GM20000 (cell line): ENCODE data around the gene RING1.
A peak's percentile ranks its signal among the peaks of the same experiment; 100 is the strongest.

ENCODE experiments used
- DNase-seq: peaks from one replicate; pipeline ENCODE4 v3.0.0; 2012; ENCODE audit warnings: low spot score
- CTCF ChIP-seq: IDR thresholded peaks from 2 replicates; pipeline ENCODE4 v1.5.1; 2012; ENCODE audit warnings: mild to moderate bottlenecking, control low read depth; ENCODE audit errors: extremely low read depth, missing control alignments

The RING1 gene

GRCh38 chr6:33169291-33170175 lies 38.8 kb upstream of the RING1 start:
- no peak for DNase-seq
- no peak for TF ChIP-seq CTCF

GRCh38 chr6:33170176-33171015 lies 37.9 kb upstream of the RING1 start:
- TF ChIP-seq CTCF: no peak
- no peak for DNase-seq

GRCh38 chr6:33171016-33171879 lies 37.1 kb upstream of the RING1 start:
- DNase-seq: no peak
- no peak for TF ChIP-seq CTCF

DNA sequence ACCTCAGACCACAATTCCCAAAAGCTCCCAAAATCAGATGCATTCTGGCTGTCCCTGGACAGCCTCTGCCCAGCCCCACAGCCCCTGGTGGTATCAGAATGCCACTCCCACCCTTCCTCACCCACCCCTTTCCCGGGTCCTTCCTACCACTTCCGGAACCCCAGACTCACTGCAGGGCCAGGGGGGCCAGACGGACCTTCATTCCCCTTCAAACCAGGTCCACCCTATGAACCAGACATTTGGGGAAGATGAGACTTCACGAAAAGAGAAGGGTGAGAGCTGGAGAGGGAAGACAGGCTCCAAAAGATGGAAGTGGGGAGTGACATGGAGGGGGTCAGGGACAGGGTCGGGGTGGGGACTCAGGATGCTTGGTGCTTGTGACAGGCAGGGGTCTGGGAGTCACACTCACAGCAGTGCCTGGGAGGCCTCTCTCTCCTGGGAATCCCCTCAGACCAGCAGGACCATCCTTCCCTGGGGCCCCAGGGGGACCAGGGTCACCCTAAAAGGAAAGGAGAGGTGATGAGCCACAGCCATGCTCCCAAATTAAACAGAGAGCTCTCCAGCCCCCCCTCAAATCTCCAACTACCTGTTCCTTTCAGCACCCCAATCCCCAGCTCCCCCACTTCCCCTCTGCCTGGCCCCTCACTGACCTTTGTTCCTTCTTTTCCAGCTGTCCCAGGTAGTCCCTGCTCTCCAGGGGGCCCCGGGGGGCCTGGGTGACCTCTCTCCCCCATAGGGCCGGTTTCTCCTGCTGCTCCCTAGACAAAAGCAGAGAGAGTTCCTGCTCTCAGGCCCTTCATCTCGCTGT lies 36.2 kb upstream of the RING1 start:
- TF ChIP-seq CTCF: no peak
- no peak for DNase-seq

GRCh38 chr6:33172688-33173534 lies 35.4 kb upstream of the RING1 start:
- peak; percentile 70 for DNase-seq
- peak; percentile 65 for TF ChIP-seq CTCF
